HFF-Myc (cell line): ENCODE results near the gene LRRC56.

Experiments used
- DNase-seq: peaks from one replicate; pipeline ENCODE4 v3.0.0-alpha.2; 2011; ENCODE audit warnings: low read depth; ENCODE audit errors: extremely low read depth
- H3K4me3 ChIP-seq: replicated peaks from 2 replicates; pipeline ENCODE4 v1.5.1; 2011; ENCODE audit warnings: low read depth, mild to moderate bottlenecking, control low read depth, low read length
- CTCF ChIP-seq: IDR thresholded peaks from 2 replicates; pipeline ENCODE4 v1.5.1; 2012; ENCODE audit warnings: mild to moderate bottlenecking, low read depth, low read length, control low read depth; ENCODE audit errors: missing control alignments

LRRC56 gene

GRCh38 chr11:557328-558132, 20.2 kb downstream of the LRRC56 start:
- no peak for TF ChIP-seq CTCF
- no peak overlapping the region for H3K4me3 ChIP-seq
- DNase-seq: no peak

DNA sequence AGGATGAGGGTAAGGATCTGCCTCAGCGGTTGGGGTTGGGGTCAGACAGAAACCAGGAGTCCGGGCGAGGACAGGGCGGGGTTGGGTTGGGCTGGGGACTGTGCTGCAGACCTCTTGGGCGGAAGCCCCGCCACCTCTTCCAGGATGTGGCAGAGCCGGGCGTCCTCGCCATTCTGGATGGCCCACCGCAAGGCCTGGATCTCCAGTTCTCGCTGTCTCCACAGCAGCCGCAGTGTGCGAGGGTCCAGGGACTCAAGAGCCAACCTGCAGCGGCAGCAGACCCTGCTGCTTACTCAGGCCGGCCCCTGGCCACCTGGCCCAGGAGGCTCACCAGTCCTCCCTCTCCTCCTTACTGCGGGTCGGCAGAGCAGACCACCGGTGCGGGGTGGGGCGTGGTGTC, 21.2 kb downstream of the LRRC56 start:
- no peak for TF ChIP-seq CTCF
- no peak overlapping the region for H3K4me3 ChIP-seq
- no peak for DNase-seq

- H3K4me3 ChIP-seq: no peak overlapping the region
- TF ChIP-seq CTCF: no peak
- DNase-seq: no peak
Observed at GRCh38 chr11:559020-559620, 21.8 kb downstream of the LRRC56 start.

DNA sequence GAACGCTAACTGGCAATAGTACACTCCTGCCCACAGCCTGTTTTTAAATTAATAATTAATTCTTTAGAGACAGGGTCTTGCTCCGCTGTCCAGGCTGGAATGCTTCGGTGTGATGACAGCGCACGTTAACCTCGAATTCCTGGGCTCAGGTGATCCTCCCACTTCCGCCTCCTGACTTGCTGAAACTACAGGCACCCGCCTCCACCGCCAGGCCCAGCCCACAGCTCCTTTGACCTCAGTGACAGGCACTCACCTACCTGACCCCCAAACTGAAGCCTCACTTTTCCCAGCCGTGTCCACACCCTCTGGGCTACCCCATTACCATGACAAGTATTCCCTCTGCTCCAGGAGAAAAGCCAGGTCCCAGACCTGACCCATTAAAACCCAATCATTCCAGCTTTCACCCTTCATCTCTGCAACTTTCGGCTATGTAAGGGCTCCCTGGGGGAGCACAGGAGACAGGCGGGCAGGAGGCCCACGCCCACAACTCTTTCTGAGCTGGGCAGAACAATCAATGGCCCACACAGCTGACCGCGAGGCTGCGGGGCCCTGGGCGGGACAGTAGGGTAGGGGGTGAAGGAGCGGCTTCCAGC, 22.5 kb downstream of the LRRC56 start:
- peak overlapping the region; percentile 42 for H3K4me3 ChIP-seq
- TF ChIP-seq CTCF: no peak
- no peak for DNase-seq

DNA sequence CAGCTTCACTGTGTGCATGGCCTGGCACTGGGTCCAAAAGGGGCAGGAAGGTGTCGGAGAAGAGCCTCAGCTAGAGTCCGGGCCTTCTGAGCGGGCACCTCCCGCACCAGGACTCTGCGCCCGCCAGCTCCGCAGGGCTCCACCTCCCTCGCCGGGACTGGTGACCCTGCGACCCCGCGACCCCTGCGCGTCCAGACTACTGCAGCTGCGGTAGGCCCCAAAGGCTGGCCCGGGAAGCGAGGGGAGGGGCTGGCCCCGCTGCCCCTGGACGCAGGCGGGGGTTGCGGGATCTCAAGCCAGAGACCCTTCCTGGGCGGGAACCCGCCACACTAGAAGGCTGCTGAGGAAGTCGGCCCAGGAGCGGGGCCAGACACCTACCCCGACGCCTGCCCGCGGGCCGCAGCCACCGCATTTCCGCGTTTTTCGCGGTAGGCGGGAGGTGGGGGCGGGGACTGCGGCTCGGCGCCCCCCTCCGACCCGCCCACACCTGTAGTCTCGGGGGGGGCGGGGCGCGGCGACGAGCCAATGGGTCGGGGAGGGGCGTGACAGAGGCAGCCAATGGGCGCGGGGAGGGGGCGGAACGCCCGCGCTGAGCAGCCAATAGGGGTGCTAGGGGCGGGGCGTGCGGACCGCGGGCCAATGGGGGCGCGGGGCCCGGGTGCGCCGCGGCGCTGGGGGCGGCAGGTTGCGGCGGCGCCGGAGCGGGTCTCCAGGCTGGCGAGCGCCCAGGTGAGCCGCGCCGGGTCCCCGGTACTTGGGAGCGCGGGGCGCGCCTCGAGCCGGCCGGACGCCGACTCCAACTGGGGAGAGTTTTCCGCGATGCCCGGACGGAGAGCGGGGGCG, 23.2 kb downstream of the LRRC56 start, which contains the start of the genes LMNTD2 and RASSF7:
Gene LMNTD2 (minus strand): TSS at position 434 of the 843 bp plus-strand sequence. CDS start 22 bp downstream, at position 412.
Gene RASSF7 (plus strand): TSS at position 666 of the 843 bp plus-strand sequence. CDS start 799 bp downstream, outside the sequence.
- peak within 1 kb of the TSS; percentile 44 for H3K4me3 ChIP-seq
- no peak for TF ChIP-seq CTCF
- no peak for DNase-seq
